SW480 (cell line): ENCODE data around the gene ATP6V0E2.

Source experiments
- DNase-seq: peaks from one replicate; pipeline ENCODE4 v3.0.0-alpha.2; 2016; ENCODE audit warnings: low spot score

The ATP6V0E2 gene

DNA sequence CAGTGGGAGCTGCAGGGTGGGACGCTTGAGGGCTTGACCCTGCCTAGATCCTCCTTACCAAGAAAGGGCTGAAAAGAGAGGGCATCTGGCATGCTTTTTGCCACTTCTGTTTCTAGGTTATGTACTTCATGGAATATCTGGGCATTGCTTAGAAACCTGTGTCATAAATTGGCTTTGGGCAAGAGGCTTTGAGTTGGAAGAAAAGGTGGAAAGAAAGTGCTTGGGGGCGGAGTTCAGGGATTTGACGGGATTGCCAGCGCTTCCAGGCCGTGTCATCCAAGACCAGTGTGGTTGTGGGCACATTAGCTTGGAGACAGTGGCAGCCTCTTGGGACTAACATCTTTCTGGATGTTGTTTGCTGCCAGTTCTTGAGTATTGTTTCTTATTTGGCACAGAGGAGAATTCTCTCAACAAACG is 34.8 kb upstream of the ATP6V0E2 start:
- peak; percentile 21 for DNase-seq

DNA sequence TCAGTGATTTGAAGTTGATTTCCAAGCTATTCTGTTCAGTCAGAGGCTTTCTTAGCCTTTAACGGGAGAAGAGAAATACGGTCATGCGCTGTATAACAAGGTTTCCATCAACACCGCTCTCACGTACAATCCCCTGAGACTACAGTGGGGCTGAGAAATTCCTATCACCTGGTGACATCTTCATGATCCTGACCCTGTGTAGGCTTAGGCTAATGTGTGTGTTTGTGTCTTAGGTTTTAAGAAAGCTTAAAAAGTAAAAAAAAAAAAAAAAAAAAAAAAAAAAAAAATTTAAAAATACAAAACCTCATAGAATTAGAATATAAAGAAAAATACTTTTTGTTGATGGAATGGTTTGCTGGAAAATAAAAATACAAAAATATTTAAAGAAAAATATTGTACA is 33.8 kb upstream of the ATP6V0E2 start:
- no peak for DNase-seq

DNA sequence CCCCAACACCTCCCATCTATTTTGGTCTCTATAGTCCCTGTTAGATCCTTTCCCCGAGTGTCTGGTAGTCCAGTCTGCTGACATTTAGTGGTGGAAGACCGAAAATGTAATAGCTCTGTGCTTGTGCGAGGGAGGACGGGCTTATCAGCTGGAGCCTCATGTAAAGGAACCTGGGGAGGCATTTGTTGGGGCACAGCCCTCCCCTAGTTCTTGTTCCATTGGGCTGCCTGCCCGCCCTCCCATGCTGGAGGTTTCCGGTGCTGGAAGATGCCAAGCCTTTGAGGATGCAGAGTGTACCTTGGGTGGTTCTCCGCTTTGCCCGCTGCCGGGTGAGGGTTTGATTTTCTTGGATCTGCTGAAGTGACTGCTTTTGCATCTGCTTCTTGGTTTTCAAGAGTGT is 30.2 kb upstream of the ATP6V0E2 start:
- no peak for DNase-seq

DNA sequence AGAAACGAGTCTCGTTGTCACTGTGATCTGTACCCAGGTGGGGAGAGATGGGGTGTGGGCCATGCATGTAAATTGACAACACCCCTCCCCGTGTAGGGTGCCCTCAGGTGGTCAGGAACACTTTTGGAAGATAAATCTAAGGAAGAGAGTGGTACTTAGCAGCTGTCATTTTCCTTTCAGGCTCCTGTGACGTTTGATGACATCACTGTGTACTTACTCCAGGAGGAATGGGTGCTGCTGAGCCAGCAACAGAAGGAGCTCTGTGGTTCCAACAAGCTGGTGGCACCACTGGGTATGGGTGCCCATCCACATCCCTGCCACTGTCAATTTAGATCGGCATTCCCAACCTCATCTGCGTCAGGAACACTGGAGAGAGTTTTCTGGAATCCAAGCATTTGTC is 29.3 kb upstream of the ATP6V0E2 start:
- no peak for DNase-seq

DNA sequence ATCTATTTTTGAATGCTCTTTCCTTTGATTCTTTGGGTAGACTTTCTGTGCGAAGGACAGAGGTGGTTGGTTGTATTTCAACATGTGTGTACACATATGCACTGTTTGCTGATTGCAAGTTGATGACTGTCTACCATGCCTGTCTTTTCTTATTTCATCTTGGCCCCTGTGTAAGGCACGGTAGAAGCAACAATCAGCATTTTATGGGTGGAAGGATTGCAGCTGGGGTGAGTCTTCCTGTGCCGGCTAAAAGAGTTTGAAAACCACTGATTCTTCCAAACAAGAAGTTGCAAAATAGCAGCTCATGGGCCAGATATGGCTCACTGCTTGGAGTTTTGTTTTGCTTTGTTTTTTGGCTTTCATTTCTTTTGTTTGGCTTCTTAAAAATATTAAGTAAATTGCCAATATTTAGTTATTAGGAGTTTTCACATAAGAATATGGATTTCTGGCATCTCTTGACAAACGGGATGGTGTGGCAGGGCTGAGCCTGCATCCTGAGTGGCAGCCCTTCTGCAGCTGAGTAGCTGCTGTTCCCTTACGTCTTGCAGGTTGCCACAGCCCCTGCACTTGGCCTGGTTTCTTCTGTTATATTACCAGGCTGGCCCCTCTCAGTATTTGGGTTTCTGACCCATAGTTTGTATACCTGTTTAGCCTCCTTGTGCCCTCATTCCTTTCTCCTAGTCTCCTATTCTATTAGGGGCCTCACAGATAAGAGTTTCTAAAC is 28.4 kb upstream of the ATP6V0E2 start:
- no peak for DNase-seq

DNA sequence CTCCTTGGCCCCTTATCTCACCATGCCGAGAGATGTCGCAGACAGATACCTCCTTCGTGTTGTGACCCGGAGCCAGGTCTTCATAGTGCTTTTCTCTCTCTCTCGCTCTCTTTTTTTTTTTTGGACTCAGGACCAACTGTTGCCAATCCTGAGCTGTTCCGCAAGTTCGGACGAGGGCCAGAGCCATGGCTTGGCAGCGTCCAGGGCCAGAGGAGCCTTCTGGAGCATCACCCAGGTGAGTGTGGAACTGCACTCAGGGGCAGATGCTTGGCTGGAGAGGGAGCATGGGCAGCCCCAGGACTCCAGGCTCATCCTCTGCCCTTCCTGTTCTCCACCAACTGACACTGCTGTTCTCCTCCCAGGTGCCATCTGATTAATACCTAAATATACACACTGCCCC is 27.7 kb upstream of the ATP6V0E2 start:
- DNase-seq: no peak

DNA sequence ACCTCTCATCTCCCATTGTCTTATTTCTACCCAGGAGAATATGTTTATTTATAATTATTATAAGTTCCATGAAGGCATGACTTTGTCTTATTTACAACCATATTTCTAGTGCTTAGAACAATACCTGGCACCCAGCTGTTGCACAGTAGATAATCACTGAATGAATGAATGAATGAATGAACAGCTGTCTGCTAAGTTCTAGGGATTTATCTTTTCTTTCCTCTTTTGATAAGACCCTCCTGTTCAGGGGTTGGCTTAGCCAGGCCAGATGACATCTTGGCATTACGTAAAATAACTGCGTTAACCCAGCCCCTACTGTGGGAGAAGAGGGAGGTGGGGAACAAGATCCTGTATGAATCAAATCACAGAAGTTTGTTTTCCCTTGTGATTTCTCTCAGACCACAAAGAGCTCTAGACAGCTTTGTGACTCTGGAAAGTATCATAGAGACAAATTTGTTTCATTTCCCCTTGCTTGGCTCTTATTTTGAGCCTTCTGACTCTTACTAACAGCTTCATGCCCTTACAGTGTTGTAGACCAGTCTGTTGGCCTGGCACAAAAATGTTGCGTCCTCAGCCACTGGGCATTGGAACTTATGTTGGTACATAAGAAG is 27.2 kb upstream of the ATP6V0E2 start:
- no peak for DNase-seq

DNA sequence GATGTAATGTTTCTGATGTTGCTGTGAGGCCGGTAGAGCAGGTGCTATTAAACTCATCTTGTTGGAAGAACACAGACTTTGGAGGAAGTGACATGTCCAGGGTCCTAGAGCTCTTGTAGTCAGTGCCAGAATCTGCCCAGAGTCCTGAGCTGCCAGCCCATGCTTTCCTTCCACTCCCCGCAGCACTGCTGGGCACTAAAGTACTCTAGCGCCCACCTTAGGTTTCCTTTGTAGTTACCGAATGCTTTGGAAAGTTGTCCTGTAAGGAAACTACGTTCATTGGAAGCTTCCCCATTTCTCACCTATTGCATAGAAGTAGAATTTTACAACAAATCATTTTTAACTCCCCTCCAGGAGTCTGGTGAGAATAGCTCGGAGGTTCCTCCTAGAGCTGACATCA is 24.6 kb upstream of the ATP6V0E2 start:
- no peak for DNase-seq

DNA sequence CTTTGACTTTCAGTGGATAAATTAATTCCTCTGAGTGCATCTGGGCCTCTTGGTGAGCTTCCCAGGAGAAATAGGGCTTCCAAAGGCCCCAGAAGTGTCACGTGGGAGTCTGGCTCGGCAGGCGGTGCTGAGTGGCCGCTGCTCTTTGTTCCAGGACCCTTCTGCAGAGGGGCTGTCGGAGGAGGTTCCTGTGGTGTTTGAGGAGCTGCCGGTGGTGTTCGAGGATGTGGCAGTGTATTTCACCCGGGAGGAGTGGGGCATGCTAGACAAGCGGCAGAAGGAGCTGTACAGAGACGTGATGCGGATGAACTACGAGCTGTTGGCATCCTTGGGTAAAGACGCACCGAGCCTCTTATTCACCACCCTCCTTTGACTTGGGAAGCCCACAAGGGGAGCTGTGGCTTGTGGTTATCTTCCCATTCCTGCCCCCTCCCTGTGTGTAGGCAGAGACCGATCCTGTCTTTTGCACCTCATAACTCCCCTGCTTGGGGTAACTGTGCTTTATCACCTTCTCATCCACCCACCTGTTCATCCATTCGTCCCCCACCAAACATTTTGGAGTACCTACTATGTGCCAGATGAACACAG is 23.7 kb upstream of the ATP6V0E2 start:
- no peak for DNase-seq

DNA sequence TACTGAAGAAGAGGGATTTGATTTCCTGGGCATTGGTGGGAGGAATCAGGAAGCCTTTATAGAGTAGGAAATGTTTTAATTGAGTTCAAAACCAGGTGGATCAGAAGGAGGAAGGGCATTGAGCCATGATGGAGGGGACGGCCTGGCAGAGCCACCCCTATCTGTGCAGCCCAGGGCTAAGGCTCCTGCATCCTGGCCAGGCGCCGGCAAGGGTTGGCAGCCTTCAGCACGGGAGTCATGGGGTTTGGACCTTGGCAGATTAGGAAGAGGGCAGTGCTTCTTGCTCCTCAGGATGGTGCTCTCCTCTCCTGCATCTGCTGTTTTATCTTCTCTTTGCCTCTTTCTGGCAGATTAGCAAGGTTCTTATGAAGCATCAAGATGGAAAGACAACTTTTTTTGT is 23.1 kb upstream of the ATP6V0E2 start:
- no peak for DNase-seq

DNA sequence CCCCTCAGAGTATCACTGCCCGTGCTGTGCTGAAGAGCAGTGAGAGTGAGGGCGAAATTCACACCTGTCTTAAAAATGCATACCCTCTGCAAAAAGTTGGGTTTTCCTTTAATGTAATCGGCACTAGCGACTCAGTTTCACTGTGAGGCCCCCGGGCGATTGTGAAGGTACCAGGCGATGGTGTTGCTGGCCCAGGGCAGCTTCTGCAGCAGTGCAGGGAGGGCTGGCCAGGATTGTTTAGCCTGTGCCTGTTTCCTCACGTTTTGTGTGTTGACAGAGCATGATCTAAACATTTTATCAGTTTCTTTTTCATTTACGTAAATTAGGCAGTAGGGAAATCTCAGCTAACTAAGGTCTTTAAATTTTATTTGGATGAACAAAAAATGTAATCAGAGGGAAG is 22.3 kb upstream of the ATP6V0E2 start:
- DNase-seq: no peak

DNA sequence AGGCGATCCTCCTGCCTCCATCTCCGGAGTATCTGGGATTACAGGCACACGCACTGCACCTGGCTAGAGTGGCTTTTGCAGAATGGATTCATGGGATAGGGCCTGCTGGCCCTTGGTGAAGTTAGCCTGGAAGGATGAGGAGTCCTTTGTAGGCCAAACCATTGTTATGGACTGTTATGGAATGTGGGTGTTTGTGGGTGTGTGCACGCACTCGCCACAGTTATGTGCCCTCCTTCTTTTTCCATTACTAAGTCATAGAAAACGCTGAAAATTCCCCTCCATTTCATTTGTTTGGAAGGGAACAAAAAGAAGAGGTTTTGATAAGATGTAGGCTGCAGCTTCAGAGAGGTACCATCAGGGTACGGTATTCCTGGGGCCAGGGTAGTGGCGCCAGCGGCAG is 20.6 kb upstream of the ATP6V0E2 start:
- DNase-seq: peak; percentile 73

DNA sequence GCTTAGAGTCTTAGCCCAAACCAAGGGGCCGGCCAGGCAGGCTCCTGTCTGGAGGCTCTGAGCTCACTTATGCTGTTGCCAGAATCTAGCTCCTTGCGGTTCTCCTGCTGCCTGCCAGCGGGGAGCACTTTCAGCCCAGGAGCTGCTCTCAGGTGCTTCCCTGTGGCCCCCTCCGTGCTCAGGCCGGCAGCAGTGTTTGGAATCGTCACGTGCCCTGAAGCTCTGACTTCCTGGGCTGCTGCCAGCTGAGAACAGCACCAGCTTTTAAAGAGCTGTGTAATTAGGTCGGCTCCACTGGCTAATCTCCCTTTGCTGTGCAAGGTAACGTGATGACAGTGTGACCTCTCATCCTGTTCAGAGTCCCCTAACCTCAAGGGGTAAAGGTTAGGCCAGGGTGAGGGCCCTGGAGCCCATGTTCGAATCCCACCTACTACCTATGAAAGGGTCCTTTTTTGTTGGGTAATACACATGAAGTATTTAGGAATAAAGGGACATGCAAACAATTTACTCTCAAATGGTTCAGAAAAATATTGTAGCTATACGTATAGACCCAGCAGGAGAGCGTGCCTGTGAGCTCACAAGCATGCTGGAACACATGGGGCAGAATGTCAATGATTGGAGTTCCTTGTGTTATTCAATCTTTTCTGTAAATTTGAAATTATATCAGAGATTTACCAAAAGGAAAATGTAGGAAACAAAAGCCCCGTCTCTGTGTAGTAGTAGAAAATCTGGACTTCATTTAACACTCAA is 19.0 kb upstream of the ATP6V0E2 start:
- DNase-seq: peak; percentile 75

DNA sequence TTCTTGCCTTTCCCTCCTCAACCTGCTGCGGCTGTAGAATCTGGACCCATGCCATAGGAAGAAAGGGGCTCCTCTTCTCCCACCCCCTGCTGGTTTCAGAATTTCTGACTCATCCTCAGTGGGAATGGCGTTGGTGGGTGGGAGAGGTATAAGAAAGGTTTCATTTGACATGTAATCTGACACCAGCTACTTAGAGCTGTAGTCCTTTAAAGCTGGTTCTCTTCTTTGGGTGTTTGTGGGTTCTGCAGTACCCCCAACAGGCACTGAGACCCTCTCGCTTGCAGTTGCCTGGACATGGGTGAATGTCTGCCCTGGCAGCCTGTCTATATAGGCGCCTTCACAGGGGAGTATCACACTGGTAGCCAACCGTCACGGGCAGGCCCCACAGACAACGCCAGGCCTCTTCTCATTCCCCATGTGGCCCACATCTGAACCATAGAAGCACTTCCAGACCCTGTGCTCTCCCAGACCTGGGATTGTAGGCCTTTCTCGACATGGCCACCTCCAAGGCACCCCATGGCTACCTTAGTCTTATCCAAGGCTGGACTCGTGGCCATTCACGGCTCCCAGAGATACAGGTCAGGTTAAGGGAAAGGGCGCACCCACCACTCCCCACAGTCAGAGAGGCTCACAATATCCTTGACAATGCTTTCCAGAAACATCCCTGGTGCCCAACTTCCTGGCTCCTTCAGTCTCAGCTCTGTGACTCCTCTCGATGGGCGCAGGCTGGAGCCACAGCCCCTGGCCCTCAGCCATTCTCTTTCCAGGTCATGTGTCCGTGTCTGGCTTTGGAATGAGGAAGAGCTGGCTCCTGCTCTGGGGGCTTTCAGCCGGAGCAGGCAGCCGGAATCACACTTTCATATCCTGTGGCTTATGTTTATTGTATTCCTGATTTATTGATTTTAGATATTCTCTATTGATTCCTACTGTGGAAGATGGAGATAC is 18.1 kb upstream of the ATP6V0E2 start:
- peak; percentile 81 for DNase-seq

DNA sequence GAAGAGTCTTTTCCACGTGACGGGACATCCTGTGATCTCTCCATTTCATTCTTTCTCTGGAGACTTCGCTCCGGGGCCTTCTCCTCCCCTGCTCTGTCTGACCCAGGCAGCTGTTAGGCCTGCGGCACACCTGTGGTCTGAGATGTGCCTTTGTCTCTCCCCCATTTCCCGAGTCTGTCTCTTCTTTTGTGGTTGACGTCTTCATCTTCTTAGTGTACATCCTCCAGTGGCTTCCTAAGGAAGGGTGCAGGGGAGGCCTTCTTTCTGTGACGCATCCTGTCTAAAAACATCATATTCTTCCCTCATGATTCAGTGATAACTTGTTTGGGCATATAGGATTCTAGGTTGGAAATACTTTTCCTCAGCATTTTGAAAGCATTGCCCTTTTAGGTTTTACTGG is 17.2 kb upstream of the ATP6V0E2 start:
- no peak for DNase-seq

DNA sequence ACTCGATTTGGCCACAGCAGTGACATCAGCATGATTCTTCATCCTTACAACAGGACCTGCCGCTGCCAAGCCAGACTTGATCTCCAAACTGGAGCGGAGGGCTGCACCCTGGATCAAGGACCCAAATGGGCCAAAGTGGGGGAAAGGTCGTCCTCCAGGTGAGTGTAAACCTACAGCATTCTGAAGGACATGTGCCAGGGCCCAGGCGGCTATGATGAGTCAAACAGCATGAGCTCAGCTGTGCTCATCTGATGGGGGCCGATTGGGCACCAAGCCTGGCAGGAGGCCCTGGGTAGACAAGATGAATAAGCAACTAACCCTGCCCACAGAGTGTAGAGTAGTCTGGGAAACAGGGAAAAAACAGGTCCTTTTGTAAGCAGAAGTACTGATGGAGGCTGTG is 14.4 kb upstream of the ATP6V0E2 start:
- no peak for DNase-seq

DNA sequence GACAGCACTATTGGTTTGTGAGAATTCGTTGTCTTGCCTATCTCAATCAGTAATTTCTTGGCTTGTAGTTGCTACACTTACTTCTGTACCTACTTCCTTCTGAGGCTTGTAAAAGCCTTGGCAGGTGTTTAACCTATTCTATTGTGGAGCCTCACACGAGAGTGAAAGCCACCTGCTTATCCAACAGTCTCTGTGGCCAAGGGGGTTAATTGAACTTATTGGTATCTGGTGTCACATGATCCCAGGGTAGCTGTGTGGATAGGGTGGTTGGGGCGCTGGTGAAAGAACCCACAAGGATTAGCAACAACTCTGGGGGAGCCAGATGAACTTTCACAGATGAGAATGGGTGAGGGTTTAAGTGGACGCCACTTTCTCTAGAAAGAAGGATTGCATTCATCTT is 13.9 kb upstream of the ATP6V0E2 start:
- no peak for DNase-seq

DNA sequence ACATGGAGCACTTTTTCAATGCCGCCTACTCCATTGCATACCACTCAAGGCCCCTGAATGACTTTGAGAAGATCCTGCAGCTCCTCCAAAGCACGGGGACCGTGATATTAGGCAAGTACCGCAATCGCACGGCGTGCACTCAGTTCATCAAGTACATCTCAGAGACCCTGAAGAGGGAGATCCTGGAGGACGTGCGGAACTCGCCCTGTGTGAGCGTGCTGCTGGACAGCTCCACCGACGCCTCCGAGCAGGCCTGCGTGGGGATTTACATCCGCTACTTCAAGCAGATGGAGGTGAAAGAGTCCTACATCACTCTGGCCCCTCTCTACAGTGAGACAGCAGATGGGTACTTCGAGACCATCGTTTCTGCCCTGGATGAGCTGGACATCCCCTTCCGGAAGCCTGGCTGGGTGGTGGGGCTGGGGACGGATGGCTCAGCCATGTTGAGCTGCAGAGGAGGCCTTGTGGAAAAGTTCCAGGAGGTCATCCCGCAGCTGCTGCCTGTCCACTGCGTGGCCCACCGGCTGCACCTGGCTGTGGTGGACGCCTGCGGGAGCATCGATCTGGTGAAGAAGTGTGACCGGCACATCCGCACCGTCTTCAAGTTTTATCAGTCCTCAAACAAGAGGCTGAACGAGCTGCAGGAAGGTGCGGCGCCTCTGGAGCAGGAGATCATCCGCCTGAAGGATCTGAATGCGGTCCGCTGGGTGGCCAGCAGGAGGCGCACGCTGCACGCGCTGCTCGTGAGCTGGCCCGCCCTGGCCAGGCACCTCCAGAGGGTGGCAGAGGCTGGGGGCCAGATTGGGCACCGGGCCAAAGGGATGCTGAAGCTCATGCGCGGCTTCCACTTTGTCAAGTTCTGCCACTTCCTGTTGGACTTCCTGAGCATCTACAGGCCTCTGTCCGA is 12.7 kb upstream of the ATP6V0E2 start:
- DNase-seq: no peak

DNA sequence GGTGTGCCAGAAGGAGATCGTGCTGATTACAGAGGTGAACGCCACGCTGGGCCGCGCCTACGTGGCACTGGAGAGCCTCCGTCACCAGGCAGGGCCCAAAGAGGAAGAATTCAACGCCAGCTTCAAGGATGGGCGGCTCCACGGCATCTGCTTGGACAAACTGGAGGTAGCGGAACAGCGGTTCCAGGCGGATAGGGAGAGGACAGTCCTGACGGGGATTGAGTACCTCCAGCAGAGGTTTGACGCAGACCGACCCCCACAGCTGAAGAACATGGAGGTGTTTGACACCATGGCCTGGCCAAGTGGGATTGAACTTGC is 12.1 kb upstream of the ATP6V0E2 start:
- no peak for DNase-seq

DNA sequence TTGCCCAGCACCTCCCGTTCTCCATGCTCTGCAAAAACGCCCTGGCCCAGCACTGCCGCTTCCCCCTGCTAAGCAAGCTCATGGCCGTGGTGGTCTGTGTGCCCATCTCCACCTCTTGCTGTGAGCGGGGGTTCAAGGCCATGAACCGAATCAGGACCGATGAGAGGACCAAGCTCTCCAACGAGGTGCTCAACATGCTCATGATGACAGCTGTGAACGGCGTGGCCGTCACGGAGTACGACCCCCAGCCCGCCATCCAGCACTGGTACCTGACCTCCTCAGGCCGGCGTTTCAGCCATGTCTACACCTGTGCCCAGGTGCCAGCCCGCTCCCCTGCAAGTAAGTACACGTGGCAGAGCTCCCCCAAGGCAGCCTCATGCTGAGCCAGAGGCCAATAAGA is 11.6 kb upstream of the ATP6V0E2 start:
- DNase-seq: no peak

DNA sequence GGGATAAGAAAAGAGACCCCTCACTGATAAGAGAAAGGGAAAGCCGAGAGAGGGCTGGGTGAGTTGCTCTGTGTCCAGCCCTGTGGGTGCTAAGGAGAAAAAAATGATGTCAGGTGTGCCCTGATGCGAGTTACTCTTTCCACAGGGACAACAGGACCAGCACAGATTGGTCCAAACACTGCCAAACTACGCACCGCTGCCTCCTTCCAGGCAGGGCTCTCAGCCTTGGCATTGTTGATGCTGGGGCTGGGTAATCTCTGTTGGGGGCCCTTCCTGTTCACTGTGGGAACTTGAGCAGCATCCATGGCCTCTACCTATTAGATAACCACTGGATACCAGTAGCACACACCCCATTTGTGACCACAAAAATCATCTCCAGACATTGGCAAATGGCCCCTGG is 10.3 kb upstream of the ATP6V0E2 start:
- DNase-seq: no peak
